ENCODE data around the gene FTCD.

GRCh38 chr21:46159841-46160656, 4.7 kb upstream of the FTCD start:
- no peak for TF ChIP-seq POLR2AphosphoS5 (IDR thresholded peaks at IDR 0.05; ENCODE audit: low read depth, low read length)
- no peak for TF ChIP-seq TAF1 (IDR thresholded peaks at IDR 0.05; ENCODE audit: borderline replicate concordance, insufficient read depth, low read length)
- no peak for TF ChIP-seq SIN3A (IDR thresholded peaks at IDR 0.05; ENCODE audit: borderline replicate concordance, insufficient read depth, low read length)

Data from PFSK-1 (cell line).